Peyer's patch (tissue), 4 donors: ENCODE results near the gene HOXB8.

ENCODE experiments used
- POLR2A ChIP-seq, 2 donors: fragments of 450-650 bp; IDR thresholded peaks; one replicate each; pipeline ENCODE4 v1.5.1; 2017; ENCODE audit warnings: antibody characterized with exemption in 2 of 2, mild to moderate bottlenecking in 2 of 2, moderate library complexity in 2 of 2
- TF ChIP-seq, protein P1 (sequence below), 6 experiments: fragments of 450-650 bp in 4 of 6; fragments of 200-600 bp in 2 of 6; sonication (generic) in 1 of 6; IDR thresholded peaks; one replicate each; pipeline ENCODE4 v1.5.1; 2017 to 2019; ENCODE audit warnings: antibody characterized with exemption in 6 of 6, mild to moderate bottlenecking in 3 of 6, moderate library complexity in 1 of 6

DNA sequence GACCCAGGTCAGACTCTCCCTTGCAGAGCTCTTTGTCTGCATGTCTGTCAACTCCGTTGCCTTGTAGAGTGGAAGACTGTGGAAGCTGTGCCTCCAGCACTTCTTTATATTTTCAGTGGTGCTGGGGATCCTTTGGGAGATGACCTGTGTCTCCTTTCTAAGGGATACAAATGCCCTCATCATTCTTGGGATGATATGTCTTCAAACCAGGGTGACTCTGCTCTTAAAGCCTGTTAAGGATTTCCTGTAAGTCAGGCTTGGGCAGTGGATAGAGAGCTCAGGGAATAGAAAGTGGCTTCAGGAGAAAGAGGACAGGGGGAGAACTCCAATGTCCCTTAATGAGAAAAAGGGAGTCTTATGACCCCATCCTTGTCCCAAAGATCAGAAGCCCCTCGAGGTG is 26.6 kb downstream of the HOXB8 start:
- TF ChIP-seq, protein P1, sequence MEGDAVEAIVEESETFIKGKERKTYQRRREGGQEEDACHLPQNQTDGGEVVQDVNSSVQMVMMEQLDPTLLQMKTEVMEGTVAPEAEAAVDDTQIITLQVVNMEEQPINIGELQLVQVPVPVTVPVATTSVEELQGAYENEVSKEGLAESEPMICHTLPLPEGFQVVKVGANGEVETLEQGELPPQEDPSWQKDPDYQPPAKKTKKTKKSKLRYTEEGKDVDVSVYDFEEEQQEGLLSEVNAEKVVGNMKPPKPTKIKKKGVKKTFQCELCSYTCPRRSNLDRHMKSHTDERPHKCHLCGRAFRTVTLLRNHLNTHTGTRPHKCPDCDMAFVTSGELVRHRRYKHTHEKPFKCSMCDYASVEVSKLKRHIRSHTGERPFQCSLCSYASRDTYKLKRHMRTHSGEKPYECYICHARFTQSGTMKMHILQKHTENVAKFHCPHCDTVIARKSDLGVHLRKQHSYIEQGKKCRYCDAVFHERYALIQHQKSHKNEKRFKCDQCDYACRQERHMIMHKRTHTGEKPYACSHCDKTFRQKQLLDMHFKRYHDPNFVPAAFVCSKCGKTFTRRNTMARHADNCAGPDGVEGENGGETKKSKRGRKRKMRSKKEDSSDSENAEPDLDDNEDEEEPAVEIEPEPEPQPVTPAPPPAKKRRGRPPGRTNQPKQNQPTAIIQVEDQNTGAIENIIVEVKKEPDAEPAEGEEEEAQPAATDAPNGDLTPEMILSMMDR (IDR thresholded peaks at IDR 0.05), result no peak
- TF ChIP-seq POLR2A (IDR thresholded peaks at IDR 0.05), result no peak
